ENCODE measurements around the gene CELA1.

CELA1 gene

DNA sequence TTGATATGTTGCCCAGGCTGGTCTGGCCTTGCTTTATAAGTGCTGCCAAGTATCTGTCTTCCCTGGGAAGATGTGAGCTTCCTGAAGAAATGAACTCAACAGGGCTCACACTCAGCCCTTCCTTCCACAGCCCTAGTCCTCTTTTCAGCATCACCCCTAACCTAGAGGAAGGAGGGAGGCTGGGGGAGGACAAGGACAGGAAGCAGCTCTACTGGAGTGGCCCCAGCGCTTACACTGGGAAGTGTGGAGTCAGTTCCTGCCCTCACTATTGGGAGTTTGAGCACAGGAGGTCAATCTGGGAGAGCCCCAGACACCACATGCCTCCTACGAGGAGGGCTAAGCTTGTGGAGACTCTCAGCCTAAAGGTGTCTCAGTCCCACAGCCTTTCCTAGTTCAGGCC is 27.9 kb upstream of the CELA1 start:
- DNase-seq = no peak

DNA sequence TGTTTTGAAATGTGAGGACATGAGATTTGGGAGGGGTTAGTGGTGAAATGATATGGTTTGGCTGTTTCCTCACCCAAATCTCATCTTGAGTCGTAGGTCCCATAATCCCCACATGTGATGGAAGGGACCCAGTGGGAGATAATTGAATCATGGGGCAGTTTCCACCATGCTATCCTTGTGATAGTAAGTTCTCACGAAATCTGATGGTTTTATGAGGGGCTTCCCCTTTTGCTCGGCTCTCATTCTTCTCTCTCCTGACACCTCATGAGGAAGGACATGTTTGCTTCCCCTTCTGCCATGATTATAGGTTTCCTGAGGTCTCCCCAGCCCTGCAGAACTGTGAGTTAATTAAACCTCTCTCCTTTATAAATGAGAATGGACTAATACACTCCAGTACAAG is 26.7 kb upstream of the CELA1 start:
- DNase-seq = no peak

DNA sequence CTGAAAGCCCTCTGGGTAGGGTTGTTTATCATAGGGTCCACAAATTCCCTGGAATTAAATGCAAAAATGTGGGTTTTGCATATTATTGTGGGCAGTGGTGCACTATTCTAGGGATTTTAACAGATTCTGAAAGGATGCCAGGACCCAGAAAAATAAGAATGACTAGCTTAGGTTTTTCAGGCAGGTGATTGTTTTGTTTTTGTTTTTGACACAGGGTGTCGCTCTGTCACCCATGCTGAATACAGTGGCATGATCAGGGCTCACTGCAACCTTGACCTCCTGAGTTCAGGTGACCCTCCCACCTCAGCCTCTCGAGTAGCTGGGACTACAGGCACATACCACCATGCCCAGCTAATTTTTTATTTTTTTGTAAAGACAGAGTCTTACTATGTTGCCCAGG is 25.5 kb upstream of the CELA1 start:
- DNase-seq = no peak

DNA sequence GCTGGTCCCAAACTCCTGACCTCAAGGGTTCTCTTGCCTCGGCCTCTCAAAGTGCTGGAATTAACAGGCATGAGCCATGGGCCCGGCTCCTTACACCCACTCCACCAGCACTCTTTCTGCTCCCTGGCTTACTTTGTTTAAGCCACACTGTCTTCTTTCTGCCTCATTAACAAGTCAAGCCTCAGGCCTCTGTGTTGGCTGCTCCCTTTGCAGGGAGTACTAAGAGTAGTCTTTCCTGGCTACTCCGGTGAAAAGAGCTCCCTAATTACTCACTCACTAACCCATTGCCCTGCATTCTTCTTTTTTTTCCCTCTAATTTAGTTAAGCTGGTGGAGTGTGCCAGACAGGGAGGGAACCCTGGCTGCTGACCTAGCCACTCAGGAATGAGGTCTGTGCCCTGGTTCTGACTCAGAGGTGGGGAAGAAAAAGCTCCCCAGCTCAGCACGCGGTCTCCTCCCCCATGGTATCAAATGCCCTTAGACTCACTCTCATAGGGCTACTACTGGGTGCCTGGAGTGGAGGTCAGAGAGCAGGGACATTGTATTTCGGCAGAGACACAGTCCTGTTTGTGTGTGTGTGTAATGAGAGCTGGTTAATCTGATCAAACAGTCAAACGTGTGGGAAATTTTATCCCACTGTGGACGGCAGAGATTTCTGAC is 24.9 kb upstream of the CELA1 start:
- DNase-seq = no peak

DNA sequence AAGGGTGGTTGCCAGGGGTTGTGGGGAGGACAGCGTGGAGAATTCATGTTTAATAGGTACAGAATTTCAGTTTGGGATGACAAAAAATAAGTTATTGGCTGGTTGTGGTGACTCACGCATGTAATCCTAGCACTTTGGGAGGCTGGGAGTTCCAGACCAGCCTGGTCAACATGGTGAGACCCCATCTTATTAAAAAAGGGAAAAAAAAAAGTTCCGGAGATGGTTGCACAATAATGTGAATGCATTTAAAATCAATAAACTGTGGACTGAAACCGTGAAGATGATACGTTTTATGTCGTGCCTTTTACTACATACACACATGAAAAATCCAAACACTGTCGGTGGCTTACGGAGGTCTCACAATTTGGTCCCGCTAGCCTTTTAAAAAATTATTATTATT is 24.2 kb upstream of the CELA1 start:
- DNase-seq = no peak

DNA sequence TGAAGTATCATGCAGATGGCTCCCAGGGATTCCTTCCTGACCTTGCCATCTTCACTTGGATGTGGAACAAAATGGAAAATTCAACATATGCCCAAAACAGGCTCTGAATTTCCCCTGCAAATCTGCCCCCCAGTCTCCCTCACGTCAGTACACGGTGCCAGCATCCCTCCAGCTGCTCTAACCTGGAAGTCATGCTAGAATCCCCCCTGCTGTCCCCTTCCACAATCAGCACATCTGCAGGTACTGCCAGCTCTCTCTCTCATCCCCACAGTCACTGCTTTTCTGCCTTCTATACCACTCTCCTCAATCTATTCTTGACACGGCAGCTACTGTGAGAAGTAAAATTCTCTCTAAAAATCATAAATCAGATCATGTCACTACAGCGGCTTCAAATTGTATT is 23.1 kb upstream of the CELA1 start:
- no peak for DNase-seq

DNA sequence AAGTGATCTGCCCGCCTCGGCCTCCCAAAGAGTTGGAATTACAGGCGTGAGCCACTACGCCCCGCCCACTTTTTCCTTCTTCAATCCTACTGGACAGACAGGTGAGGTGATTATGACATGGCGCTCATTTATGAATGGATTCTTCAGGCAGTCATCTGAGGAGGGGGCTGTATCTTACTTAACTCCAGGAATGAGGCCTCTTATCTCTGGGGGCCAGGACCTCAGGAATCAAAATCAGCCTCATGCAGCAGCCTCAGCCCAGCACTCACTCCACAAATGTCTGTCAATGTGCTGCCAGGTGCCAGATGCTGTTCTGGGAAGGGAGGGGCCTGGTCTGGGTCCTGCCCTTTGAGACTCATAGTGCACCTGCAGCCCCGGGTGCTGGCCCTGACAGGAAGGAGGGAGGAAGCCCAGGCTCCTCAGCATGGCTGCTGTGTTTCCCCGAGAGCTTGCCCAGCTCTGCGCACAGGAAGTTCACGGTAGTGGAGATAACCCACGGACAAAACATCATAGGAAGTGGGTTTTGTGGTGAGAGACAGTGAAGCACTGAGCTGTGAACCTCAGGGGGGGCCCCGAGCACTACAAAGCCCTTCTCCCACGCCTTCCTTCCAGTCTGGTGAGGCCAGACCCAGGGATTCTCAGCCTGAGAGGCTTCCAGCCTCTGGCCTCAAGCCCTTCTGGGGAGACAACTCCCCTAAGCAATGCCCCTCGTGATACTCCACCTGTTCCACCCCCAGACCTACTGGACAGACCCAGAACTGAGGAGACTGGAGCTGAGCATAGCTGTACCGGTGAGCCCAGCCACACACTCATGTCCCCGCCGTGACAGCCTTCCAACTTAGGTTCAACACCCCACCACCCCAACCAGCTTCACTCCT is 22.4 kb upstream of the CELA1 start:
- peak; percentile 66 to 69 for DNase-seq

DNA sequence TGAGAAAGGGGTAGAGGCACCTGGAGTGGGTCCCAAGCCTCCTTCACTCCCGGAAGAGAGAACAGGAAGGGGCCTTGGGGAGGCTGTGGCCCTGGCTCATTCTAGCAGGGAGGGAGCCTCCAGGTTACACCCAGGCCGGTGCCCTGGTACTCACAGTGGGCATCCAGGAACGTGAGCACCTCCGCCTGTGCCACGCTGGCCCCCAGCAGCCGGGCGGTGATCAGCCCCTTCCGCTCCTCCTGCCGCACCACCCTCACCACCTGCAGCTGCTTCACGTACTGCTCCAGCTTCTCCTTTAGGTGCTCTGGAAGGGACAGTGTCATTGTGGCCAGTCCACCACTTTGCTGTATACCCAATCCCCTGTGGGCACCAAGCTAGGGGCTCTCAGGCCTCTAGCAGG is 18.8 kb upstream of the CELA1 start:
- no peak for DNase-seq

DNA sequence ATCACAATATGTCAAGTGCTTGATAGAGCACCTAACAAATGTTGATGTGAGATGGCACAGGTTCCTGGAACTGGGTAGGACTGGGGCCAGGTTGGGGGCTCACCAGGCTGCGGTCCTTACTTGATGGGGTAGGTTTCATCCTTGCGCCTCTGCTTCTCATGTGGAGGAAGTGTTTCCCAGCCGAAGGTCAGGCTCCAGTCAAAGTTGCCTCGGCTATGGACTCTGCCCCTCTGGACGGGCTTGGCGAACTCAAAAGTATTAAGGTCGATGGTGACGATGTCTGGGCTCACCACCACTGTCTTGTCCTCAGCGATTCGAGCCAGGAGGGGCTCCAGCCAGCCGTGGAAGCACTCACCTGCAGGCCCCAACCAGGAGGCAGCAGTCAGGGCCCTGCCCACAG is 17.5 kb upstream of the CELA1 start:
- no peak for DNase-seq

DNA sequence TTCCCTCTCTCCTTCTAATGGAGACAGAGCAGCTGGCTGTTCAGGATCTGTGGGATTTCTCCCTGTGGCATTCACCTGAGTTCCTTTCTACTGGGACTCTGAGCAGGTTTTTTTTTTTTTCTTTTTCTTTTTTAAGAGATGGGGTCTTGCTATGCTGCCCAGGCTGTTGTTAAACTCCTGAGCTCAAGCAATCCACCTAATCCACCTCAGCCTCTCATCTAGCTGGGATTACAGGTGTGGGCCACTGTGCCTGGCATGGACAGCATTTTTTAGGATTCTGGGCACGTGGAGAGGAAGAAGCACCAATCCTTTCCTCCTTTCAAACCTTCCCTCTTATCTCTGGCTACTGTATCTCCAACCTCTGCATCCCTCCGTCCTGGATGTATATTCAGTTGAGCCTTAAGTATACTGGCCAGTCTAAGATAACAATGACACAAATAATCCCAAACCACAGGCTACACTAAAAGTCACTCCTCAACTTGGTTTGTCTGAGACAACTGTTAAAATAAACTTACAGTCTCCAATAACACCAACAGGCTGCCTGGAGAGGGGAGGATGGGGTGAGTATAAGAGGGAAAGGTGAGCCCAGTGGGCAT is 16.4 kb upstream of the CELA1 start:
- DNase-seq = no peak

DNA sequence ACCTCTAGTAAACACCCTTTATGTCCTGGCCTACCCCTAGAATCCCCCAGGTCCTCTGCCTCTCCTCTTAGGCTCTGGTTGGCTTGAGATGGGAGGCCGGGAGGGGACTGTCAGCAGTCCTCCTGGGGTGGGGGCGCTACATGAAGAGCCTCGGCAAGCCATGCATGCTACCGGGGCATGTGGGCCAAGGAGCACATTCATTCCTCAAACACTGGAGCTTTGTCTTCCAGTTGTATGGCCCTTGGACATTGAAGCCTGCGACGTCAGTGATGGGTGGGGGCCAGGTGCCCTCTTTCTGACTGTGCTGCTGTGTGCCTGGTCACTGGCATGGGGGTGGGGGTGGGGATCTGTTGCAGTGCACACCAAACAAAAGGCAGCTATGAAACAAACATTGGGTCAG is 15.8 kb upstream of the CELA1 start:
- no peak for DNase-seq

DNA sequence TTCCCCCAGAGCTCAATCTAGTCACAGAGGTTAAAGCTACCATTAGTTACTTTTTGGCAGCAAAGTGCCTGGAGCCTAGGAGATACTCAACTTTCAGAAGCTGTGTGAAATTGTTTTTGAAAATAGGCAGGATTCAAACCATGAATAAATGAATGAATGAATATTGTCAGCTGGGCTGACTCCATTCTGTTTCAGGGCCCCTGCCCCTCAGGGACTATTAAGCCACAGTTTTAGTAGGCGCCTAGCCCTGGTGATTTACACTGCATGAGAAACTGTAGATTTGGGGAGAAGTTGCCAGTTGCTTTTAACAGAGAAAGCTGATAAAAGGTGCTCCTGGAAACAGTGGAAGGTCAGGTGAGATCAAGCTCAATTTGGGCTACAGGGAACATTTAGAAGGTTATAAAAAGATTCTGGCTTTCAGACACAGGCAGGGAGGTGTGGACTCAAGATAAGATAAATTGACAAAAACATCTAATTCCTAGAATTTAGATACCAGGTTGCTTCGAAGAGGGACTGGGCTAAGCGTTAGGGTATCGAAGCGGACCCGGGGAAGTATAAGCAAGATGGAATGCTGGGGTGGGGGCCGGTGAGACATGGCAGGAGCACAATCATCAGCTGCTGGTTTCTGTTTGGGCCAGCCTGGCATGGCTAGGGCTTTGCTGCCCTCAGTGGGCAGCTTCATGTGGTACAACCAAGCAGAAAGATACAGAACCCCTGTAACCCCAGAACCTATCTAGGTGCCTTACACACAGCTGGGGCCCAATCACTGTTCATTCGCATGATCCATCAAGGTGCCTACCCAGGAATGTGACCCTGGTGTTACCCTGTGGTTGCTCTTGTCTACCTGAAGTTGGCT is 14.9 kb upstream of the CELA1 start:
- no peak for DNase-seq

DNA sequence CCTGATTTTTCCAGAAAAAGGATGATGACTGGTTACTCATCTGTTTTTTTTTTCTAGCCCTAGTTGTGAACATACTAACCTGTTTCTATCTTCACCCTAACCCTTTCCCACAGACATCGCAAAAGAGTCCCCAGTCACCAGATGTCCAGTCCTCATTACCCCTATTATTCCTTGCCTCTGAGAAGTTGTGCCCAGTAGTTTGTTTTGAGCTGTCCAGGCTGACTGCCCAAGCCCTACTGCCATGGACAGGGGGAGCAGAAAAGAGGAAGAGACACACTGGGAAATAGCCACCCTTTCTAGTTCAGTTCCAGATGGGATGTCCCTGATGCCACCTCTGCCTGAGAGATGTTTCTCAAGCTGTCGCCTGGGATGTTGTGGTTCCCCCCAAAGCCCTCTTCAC is 13.8 kb upstream of the CELA1 start:
- no peak for DNase-seq

DNA sequence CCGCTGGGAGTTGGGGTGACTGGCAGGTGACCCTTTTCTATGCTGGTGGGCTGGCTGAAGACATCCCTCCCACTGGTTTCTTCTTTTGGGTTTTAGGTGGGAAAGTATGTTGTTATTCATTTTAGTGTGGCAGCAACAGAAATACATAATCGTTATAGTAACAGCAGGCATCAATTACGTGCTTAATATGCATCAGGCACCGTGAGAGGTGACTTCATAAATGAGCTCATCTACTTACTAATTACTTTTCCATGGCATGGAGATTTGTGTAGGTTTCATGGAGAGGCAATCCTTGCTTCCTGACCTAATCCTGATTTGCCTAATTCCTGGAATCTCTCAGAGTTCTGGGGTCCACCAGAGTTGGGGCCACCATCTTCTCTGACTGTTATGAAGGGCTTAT is 13.4 kb upstream of the CELA1 start:
- DNase-seq = no peak

DNA sequence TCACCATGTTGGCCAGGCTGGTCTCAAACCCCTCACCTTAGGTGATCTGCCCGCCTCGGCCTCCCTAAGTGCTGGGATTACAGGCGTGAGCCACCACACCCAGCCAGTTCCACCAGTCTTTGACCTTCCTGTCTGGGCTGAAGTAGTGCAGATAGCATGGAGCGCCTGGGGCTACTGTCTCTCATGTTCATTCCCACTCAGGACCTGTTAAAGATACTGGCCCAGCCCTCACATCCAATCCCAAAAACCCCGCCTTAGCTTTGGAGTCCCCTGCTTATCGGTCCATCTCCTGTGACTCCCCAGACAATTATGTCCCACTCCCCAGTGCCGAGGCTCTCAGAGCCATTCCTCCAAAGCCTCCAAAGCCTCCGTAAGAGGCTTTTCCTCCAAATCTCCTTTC is 12.0 kb upstream of the CELA1 start:
- DNase-seq = no peak

DNA sequence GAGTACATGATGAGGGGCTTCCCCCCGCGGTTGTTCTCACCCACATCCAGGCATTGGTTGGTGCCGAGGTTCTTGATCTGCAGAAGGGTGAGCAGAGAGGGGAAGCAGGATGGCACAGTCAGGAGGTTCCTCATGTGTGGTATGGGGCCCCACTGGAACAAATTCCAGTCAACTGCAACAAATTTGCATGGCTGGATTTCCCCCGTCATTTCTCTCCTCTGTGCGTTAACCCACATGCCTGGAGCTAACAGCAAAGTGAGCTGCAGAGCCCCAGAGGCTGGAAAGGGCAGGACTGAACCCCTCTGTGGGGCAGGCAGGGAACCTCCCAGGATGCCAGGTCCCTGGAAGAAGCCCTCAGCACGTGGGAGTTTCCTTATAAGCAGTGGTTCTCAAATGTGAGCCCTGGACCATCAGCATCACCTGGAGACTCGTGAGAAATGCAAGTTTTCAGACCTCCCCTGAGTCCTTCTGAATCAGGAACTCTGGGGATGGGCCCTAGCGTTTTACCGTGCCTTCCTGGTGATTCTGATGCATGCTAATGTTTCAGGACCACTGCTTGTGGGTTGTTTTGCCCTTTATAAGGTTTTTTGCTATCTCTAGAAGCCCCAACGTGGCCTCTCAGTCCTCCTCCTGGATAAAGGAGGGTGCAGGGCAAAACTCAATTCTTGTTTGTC is 11.0 kb upstream of the CELA1 start:
- DNase-seq = no peak

DNA sequence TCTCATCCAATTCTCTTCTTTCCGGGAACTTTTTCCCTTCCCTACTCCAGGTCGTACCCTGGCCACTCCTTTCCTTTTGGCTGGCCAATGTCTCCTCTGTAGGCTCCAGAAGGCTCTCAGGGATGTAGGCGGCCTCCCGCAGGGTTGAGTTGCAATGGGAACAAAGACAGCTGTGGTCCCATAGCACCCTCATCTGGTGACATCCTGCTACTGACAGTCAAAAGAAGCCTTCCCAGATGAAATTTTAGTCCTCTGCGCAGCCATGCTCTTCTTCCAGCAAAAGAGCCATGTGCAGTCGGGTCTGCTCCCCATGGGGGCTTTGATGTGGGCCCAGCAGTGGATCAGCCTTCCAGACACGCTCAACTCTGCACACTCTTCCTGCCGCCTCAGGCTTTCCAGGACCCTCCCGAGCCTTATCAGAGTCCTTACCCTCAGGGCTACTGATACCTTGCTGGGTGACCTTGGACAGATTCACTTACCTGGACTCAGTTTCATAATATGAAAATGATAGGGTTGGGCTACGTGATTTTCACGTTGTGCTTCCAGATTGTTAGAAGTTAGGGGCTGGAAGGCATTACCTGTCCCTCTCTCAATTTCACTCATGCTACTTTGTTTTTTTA is 5.5 kb upstream of the CELA1 start:
- peak in 1 of 2 donors; percentile 40 for DNase-seq

DNA sequence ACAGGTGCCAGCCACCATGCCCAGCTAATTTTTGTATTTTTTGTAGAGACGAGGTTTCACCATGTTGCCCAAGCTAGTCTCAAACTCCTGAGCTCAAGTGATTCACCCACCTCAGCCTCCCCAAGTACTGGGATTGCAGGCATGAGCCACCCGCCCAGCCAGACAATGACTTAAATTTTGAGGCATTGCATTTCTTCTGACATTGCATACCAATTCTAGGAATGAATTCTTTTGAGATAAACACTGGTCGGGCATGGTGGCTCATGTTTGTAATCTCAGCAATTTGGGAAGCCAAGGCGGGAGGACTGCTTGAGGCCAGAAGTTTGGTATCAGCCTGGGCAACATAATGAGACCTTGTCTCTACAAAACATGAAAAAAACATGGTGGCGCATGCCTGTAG is 2.5 kb upstream of the CELA1 start:
- no peak for DNase-seq

DNA sequence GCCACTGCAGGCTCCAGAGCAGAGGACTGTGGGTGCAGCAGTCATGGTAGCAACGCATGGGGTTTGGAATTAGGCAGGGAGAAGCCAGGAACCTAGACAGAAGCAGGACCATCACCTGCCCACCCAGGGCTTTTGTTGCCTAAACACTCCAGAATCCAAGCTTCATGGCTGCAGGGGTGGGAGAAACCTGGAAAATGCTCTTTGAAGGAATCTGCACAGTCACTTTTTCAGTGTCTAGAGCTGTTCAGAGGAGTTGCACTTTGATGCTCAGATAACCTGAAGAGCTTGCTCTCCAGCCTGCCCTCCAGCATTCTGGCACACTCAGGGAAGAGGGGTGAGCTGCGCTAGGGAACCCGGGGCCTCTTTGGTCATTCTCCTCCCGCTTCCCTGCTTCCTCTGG is 1.6 kb upstream of the CELA1 start:
- no peak for DNase-seq

DNA sequence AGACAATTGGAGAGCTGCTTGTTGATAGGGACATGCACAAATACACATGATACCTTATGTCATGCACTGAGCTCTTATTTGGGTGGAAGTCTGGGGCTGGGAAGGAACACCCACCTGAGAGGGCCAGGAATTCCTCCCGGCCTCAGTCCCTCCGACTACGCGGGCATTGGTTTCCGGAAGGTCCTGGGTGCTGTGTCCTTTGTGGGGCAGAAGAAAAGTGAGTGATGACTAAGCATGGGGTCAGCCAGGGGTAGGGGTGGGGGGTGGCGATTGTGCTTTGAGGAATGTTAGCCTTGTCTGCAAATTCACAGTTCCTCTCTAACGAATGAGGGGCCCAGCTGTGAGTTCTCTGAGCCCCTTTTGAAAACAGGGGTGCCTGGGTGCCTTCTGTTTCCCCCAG is 798 bp downstream of the CELA1 start:
- no peak for DNase-seq

DNA sequence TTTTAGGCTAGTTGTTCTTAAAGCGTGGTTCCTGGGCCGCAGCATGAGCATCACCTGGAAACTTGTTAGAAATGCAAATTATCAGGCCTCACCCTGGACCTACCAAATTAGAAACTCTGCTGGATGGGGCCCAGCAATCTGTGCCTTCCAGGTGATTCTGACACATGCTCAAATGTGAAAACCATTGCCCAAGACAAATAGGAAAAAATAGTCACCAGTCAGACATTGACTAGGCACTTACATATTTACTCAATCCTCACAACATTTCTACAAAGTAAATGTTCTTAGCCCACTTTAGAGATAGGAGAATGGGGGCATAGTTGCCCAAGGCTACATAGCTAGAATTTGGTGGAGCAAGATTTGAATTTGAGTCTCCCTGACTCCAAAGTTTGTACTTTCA is 3.3 kb downstream of the CELA1 start:
- no peak for DNase-seq

DNA sequence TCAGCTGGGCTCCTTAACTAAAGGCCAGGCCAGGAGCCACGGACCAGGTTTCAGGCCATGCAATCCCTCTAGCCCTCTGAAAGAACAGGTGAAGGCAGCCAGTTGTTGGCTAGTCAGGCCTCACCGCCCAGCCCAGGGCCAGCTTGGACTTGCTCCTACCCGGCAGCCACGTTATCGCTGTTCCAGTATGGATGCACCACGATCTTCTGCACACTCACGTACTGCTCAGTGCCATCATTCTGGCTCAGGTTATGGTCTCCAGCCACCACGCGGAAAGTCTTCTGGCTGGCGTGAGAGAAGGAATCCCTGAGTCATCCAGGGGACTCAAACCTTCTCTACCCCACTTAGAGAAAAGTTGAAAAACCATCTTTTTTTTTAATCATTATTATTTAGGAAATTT is 4.1 kb downstream of the CELA1 start:
- no peak for DNase-seq

Measured in stimulated activated CD4-positive, alpha-beta T cell treated with anti-CD3 and anti-CD28 coated beads, Interleukin-2, amount 100 ng/mL, for 48 hours (primary cell).